ENCODE data around the gene NPEPL1.

Gene NPEPL1

GRCh38 chr20:58682656-58683531 lies 9.7 kb upstream of the NPEPL1 start:
- no peak for DNase-seq (ENCODE audit: low spot score)

DNA sequence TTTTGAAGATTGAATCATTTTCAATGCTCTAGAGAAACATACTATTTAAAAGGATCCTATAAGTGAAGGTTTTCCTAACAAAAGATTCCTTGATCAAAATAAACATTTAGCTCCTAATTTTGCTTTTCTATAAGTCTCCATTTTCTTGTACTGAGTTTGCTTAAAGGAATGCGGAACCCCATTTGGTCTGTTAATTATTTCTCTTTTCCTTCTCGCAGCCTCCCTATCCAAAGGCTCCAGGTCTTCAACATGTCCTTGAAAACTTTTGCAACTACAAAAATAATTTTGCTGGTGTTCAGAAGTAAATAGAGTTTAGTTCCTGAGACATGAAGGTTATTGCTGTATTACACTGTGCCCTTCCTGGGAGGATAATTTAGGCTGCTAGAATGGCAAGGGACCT lies 8.3 kb upstream of the NPEPL1 start:
- DNase-seq (ENCODE audit: low spot score): no peak

DNA sequence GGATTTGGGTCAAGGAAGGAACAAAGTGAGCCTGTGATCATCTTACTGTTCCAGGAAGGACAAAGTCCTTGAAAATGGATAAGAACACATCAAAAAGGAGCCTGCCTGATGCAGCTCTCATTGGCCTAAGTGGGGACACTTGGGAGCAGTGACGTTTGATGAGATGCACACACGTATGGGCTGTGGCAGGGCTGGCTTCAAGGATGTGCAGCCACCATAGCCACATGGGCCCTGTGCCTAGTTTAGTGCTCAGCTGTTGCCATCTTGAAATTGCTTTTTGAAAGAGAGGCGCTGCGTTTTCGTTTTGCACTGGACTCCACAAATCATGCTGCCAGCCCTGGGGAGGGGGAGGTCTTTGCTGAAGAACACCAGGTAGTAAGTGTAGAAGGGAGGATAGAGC lies 6.6 kb upstream of the NPEPL1 start:
- DNase-seq (ENCODE audit: low spot score): no peak

DNA sequence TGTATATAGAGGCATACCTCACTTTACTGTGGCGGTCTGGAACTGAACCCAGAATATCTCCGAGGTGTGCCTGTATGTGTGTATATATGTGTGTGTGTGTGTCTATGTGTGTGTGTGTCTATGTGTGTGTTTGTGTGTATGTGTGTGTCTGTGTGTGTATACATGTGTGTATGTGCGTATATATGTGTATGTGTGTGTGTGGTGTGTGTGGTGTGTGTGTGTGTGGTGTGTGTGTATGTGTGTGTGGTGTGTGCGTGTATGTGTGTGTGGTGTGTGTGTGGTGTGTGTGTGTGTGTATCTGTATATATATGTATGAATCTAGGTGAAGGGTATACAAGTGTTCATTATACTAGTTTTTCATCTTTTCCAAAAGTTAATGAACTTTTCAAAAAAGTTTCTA lies 4.2 kb upstream of the NPEPL1 start:
- no peak for DNase-seq (ENCODE audit: low spot score)

DNA sequence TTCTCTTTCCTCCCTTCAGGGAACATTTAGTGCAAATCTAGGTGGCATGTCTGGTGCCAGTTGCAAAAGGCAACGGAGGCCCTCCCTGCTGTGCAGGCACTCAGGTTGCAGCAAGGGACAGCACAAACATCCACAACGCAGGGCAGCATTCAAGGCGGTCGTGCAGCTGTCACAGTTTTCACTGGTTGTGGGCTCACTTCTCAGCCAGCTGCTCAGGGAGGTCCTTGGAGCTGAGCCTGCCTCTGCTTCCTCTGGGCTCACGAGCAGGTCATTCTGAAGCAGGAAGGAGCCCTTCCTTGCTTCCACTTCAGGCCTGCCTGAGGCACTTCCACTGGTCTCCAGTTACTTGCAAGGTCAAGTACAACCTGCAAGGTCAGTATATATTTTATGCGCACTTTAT lies 3.8 kb upstream of the NPEPL1 start:
- DNase-seq (ENCODE audit: low spot score): no peak

DNA sequence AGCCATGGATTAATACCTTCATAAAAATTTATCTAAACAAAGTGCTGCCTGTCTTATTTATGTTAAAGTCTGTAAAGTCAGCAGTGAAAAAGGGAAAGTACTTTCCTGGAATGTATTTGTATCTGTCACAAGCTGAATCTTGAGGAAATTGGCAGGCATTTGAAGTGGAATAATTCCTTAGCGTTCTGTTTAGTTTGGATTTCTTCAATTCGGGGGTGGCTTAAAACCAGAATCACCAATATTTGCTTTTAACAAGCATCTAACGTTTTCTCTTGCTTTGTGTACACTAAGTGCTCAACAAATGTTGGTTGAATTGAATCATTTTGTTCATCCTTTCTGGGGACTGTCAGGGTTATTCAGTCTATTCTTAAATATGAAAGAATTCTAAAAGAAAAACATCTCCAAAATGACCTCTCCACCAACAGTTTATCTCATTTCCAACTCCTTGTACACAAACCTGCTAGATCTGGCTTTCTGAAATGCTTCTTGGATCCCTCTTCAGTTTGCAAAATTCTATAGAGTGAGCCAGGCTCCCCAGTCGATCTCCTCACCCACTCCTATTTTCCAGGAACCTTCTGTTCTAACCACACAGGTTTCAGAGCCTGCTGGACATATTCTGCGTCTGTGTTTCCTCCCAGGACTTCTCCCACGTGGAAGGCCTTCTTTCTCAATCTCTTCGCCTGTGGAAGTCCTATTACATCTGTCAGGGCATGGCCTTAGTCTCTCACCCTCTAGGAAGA lies 2.0 kb upstream of the NPEPL1 start:
- DNase-seq (ENCODE audit: low spot score): no peak

GRCh38 chr20:58691773-58692578 lies 624 bp upstream of the NPEPL1 start:
- no peak for DNase-seq (ENCODE audit: low spot score)

DNA sequence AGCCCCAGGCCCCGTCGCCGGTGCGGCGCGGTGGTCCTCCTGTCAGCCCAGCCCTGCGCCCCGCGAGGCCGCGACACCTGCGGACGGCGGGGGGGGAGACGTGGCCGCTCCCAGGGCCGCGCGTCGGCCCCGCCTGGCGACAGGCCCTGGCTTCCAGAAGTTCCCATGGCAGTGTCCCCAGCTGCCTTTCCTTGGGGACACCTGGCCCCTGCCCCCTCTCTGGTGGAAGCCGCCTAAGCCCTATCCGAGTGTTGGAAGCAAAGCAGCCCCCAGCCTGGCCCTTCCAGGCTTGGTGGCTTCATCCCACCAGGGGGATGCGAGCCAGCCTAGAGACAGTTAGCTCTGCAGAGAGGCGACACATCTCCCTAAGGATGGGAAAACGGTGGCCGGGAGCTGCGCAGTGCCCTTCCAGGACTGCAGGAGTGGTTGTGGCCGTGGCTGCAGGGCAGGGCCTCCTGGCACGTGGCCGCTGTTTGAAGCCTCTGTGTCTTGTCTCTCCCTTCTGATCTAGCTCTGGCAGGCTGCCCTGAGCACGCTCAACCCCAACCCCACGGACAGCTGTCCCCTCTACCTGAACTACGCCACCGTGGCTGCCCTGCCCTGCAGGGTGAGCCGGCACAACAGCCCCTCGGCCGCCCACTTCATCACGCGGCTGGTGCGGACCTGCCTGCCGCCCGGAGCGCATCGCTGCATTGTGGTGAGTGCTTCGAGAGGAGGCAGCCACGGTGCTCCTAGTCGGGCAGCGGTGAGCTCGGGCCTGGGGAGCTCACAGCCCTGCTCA lies 816 bp downstream of the NPEPL1 start:
- DNase-seq (ENCODE audit: low spot score): no peak

- no peak for DNase-seq (ENCODE audit: low spot score)
Observed at GRCh38 chr20:58694241-58695083, 1.9 kb downstream of the NPEPL1 start.

GRCh38 chr20:58695084-58695722 lies 2.6 kb downstream of the NPEPL1 start:
- no peak for DNase-seq (ENCODE audit: low spot score)

DNA sequence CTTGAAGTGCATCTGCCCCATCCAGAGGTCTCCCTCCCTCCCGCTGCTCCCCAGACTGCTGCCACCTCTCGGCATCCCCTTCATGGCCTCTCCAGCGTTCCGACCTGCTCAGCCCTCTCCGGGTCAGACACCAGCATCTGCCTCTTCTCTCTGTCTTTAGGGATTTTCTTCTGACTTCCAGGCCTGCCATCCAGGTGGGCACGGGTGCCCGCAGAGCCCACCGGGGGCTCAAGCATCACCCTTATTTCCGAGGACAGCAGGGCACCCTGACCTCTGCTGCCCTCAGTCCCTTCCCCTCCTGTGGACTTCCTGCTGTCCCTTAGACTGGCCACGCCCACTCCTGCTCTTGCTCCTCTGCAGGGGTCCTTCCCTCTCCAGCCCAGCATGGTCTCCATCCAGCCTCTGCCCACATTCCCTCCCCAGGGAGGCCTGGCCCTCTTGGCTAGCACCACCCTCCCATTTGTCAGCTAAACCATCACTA lies 3.3 kb downstream of the NPEPL1 start:
- no peak for DNase-seq (ENCODE audit: low spot score)

- no peak for DNase-seq (ENCODE audit: low spot score)
Observed at GRCh38 chr20:58696411-58696961, 3.9 kb downstream of the NPEPL1 start.

DNA sequence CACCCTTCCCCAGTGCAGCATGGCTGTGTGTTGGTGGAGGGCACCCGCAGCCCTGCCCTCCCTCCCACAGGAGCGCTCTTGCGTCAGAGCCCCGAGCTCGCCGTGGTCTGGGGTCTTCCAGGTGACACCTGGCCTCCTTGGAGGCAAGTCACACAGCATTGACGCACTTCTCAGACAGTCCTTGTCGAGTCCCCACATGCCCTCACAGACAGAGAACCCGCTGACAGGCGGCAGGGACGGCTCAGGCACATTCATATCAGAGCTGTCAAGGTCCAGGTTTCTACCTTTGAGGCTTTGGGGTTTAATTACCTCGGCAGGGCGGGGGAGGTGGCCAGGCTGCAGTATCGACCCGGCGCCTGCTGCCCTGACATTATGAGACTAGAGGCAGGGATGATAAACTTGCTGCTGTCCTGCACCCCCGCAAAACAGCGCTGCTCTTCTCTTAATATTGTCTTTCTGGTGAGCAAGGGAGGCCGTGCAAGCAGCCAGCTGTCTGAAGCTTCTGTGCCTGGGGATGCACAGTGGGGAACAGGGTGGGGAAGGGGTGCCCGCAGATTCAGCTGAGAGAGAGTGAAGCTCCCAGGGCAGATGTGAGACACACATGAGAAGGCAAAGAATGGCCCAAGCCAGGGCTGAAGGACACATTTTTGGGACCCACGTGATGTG lies 4.7 kb downstream of the NPEPL1 start:
- DNase-seq (ENCODE audit: low spot score): no peak

DNA sequence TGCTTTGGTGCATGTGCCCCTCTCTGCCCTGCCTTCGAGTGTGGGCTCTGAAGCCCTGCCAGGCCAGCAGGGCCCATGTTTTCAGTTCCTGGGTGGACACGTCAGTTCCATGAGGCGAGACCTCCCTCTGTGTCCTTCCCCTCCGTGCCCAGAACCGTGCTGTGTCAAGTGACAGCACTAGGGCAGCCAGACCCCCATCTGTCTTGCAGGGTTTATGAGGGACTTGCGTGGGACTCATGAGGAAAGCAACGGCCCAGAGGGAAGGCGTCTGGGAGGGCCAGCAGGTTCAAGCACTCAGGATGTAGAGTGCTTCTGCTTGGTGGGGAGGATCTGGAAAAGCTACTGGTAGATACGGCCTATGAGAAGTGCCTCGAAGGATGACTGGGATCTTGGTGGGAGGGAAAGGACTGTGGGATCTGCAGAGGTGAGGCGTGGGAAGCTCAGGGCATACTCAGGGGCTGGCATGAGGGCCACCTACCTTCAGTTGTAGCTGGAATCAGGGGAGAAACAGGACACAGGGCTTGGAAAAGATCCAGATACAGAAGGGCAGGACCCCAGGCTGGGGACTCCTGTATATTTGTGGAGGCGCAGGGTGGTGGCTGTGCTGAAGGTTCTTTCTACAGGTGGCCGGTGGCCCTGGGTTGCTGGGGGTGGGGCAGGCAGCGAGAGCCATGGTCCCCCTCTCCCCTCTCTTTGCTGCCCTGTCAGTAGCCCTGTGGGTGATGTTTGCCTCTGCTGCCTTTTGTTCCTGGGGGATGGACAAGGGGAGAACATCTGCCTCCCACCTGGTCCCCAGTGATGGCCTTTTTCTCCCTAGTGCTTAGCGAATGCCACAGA lies 5.5 kb downstream of the NPEPL1 start:
- no peak for DNase-seq (ENCODE audit: low spot score)

- DNase-seq (ENCODE audit: low spot score): no peak
Observed at GRCh38 chr20:58698741-58699622, 6.4 kb downstream of the NPEPL1 start.

DNA sequence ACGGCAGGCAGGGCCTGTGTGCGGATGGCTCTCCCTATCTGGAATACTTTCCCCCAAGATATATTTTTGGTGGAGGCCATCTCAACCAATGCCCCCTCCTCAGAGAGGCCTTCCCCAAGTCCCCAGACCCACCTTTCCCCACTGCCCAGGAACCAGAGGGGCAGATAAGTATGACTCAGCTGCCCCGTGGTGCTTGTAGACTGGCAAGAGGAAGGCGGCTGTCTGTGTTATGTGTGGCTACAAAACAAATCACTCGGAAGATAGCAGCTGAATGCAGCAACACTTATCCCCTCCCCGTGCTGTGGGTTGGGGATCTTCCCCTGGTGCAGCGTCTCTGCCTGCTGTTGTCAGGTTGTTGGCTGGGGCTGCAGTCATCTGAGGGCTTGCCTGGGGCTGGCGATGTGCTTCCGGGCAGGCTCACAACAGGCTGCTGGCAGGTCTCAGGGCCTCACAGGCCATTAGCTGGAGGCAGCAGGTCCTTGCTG lies 7.1 kb downstream of the NPEPL1 start:
- DNase-seq (ENCODE audit: low spot score): no peak
